Lung (tissue), 12 donors: Measurements from ENCODE around the gene RELN. TPM values are rescaled to one million over a fixed set of nuclear protein-coding genes. Genes with fewer than 3 reads are reported as not detected.

Experiments
- ATAC-seq: fragments of 200-7000 bp; cut with Tn5 transposase; one replicate; pipeline ENCODE4 v1.9.1; 2020; ENCODE audit warnings: moderate number of reproducible peaks; ENCODE audit not compliant: insufficient read depth, low FRiP score
- DNase-seq, 3 donors: peaks; one replicate each; pipeline ENCODE4 v3.0.0-alpha.2; 2013 to 2017
- H3K27ac ChIP-seq, 2 donors: one replicate each; pipeline ENCODE4 v1.5.1; 2013; ENCODE audit warnings: mild to moderate bottlenecking in 2 of 2, moderate library complexity in 2 of 2, control low read depth in 1 of 2, inconsistent platforms in 1 of 2, low read depth in 1 of 2, low read length in 1 of 2
- H3K27me3 ChIP-seq, 3 donors: one replicate each; pipeline ENCODE4 v1.5.1; 2013; ENCODE audit warnings: low read length in 2 of 3; ENCODE audit not compliant: control insufficient read depth in 3 of 3, insufficient read depth in 3 of 3
- H3K36me3 ChIP-seq, 4 donors: one replicate each; pipeline ENCODE4 v1.5.1; 2013; ENCODE audit warnings: low read length in 4 of 4, mild to moderate bottlenecking in 1 of 4, moderate library complexity in 1 of 4; ENCODE audit not compliant: control insufficient read depth in 4 of 4, insufficient read depth in 4 of 4
- H3K4me1 ChIP-seq, 5 donors: one replicate each; pipeline ENCODE4 v1.5.1; 2013; ENCODE audit warnings: low read length in 5 of 5, mild to moderate bottlenecking in 2 of 5, moderate library complexity in 1 of 5; ENCODE audit not compliant: control insufficient read depth in 5 of 5, insufficient read depth in 5 of 5
- H3K4me3 ChIP-seq: one replicate; pipeline ENCODE4 v1.5.1; 2013; ENCODE audit warnings: mild to moderate bottlenecking, control low read depth, moderate library complexity
- H3K9ac ChIP-seq, 2 donors: one replicate each; pipeline ENCODE4 v1.5.1; 2013; ENCODE audit warnings: low read length in 2 of 2, control low read depth in 1 of 2; ENCODE audit not compliant: insufficient read depth in 1 of 2
- H3K9me3 ChIP-seq, 4 donors: one replicate each; pipeline ENCODE4 v1.5.1; 2013; ENCODE audit warnings: low read length in 3 of 4, mild to moderate bottlenecking in 1 of 4, moderate library complexity in 1 of 4; ENCODE audit not compliant: control insufficient read depth in 4 of 4, insufficient read depth in 3 of 4
- WGBS, 2 donors: extraction: QIAGEN DNeasy Blood & Tissue Kit; methylation state at CpG; one replicate each; pipeline ENCODE4 v1.1.7; 2013; 5-methylcytosine and 5-hydroxymethylcytosine counted together
- polyA plus RNA-seq, 2 donors: library from polyadenylated mRNA; stranded (reverse); fragments of 200-250 nt; gene quantifications; one replicate each; pipeline ENCODE4 v1.2.1, GENCODE V29; 2013
- total RNA-seq, 2 donors: library from RNA; depleted of rRNA in 1 of 2; stranded (reverse); fragments of >200 nt in 1 of 2; gene quantifications; one replicate each; pipeline ENCODE4 v1.2.1, GENCODE V29; 2014 to 2021
- TF ChIP-seq, protein P1 (sequence below): IDR thresholded peaks from 2 replicates; pipeline ENCODE4 v1.5.1; 2012; ENCODE audit warnings: mild to moderate bottlenecking; ENCODE audit errors: control extremely low read depth, extremely low read depth
- donor health status: control.
- donor health status: control.
- donor health status: Bipolar disorder and iron deficiency.
- donor health status: healthy.
- donor health status: DM: yes; HTN: yes; CAD: no.

Gene RELN
- total and polyA plus RNA-seq, 4 donors: 0.24 to 7.7 (median 2.0) TPM

DNA sequence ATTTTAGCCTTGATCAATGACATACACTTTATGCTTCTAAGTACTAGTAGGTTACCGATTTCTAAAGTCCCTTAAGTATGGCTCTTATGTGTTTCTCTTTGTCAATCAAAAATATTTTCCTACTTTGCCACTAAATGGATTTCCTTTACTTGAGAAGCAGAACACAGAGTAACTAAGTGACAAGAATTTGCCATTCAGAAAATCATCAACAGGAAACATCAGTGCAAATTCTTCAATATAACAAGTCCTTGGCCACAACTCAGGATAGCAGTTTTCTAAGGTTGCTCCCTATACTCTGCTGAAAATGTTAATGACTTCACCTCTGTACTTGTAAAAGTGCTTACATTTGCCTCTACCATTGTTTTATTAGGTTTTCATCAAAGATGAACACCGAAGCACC lies 303.8 kb downstream of the RELN start:
- DNase-seq: no peak
- H3K4me3 ChIP-seq: no peak overlapping the region
- ATAC-seq: no peak
- no peaks in the 10 kb centered on the region for H3K27me3 ChIP-seq
- no peak overlapping the region for H3K27ac ChIP-seq
- no peaks in the 10 kb centered on the region for H3K36me3 ChIP-seq
- no peaks in the 10 kb centered on the region for H3K4me1 ChIP-seq
- H3K9me3 ChIP-seq: no peaks in the 10 kb centered on the region
- H3K9ac ChIP-seq: no peak overlapping the region
- TF ChIP-seq, protein P1, sequence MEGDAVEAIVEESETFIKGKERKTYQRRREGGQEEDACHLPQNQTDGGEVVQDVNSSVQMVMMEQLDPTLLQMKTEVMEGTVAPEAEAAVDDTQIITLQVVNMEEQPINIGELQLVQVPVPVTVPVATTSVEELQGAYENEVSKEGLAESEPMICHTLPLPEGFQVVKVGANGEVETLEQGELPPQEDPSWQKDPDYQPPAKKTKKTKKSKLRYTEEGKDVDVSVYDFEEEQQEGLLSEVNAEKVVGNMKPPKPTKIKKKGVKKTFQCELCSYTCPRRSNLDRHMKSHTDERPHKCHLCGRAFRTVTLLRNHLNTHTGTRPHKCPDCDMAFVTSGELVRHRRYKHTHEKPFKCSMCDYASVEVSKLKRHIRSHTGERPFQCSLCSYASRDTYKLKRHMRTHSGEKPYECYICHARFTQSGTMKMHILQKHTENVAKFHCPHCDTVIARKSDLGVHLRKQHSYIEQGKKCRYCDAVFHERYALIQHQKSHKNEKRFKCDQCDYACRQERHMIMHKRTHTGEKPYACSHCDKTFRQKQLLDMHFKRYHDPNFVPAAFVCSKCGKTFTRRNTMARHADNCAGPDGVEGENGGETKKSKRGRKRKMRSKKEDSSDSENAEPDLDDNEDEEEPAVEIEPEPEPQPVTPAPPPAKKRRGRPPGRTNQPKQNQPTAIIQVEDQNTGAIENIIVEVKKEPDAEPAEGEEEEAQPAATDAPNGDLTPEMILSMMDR: no peak
- 74 to 95% methylated on average over 2 of the region's 2 CpGs for WGBS, 2 donors

DNA sequence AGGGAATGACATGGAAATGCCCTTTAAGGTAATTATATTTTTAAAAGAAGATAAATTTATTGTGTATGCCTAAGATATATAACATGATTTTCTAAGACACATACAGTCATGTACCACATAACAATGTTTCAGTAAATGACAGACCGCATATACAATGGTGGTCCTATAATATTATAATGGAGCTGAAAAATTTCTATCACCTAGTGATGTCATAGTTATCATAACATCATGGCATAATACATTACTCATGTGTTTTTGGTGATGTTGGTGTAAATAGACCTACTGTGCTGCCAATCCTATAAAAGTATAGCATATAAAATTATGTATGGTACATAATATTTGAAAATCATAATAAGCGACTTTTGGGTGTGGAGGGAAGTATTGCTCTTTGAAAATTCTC lies 306.1 kb downstream of the RELN start:
- Histone ChIP-seq H3K36me3 (no peaks in the 10 kb centered on the region), H3K9ac (no peak overlapping the region), H3K4me3 (no peak overlapping the region), H3K27ac (no peak overlapping the region), H3K9me3 (no peaks in the 10 kb centered on the region), H3K4me1 (no peaks in the 10 kb centered on the region), H3K27me3 (no peaks in the 10 kb centered on the region)
- TF ChIP-seq, protein P1: no peak
- no peak for ATAC-seq
- WGBS, 2 donors: 84 to 86% methylated on average over 2 of the region's 2 CpGs
- no peak for DNase-seq

DNA sequence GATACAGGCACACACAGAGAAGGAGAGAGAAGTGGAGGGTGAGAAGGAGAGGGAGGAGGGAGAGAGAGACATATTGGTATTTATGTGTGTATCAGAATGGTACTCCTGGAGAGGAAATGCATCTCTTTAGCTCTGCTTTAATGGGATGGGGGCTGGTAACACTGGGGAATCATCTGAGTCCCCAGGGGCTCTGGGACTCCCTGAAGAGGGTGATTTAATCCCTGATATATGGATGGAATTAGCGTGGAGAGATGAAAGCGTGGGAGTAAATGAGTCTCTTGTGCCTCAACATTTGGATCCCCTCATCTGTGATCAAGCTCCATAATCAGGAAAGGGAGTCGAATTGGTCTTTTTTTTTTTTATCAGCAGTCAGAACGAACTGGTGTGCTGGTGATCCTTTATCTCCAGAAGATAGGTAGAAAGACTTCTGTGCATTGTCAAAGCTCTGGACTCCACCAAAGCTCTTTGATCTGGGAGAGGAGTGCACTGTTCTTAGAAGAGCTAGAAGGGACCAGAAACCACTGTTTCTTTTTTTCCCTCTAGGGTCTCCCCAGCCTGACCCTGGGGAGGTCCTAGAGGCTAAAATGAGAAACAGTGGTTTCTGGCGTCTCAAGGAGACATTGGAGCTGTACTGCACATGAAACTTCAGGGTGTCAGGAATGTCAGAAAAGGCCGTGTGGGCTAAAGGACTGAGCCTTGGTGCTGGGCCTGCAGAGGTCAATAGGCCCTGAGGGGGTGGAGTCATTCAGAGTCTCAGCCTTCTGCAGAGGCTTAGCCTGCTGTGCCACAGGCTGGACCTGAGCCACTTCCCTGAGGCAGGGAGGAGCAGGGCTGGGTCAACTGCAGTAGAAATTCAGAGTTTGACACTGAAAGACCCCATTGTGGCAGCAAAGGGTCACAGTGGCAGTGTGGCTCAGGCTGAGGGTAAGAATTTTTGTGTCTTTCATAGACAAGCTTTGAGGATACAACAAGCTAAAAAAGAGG lies 309.0 kb downstream of the RELN start:
- Histone ChIP-seq H3K36me3 (no peaks in the 10 kb centered on the region), H3K9me3 (no peaks in the 10 kb centered on the region), H3K27me3 (no peaks in the 10 kb centered on the region), H3K9ac (no peak overlapping the region), H3K4me3 (no peak overlapping the region), H3K4me1 (no peaks in the 10 kb centered on the region), H3K27ac (no peak overlapping the region)
- WGBS, 2 donors: 60 to 71% methylated on average over 6 of the region's 6 CpGs
- no peak for ATAC-seq
- TF ChIP-seq, protein P1: no peak
- DNase-seq: no peak
